GM19239 (cell line): ENCODE results near the gene GIMAP7.

ENCODE experiments used
- DNase-seq: peaks from one replicate; pipeline ENCODE4 v3.0.0; 2011; ENCODE audit warnings: low spot score; ENCODE audit not compliant: insufficient read length
- FAIRE-seq: peaks from 2 replicates; lab custom pipeline; 2011; peaks lifted over from hg19 to GRCh38; lab: Jason Lieb, UNC

The GIMAP7 gene

DNA sequence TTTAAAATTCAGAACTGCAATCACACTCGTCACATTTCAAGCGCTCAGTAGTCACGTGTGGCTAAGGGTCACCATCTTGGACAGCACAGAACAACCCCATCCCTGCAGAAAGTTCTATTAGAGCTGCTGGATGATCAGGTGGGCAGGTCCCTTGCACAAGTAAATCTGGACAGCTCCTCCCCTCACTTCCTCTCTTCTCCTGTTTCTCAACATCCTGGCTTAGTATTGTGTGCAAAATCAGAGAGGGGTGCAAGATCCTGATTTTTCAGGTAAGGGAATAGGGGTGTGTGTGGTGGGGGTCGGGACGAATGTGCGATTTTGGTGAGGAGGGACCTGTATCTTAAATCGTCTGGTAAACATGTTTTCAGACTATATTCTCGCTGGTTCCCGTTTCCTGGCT, 52.5 kb downstream of the GIMAP7 start, which contains the start of gene GIMAP4:
Gene GIMAP4, plus strand, starts transcription at position 222 of the 400 bp plus-strand sequence. CDS start 2,512 bp downstream, outside the sequence.
- FAIRE-seq (no peak), DNase-seq (no peak)

DNA sequence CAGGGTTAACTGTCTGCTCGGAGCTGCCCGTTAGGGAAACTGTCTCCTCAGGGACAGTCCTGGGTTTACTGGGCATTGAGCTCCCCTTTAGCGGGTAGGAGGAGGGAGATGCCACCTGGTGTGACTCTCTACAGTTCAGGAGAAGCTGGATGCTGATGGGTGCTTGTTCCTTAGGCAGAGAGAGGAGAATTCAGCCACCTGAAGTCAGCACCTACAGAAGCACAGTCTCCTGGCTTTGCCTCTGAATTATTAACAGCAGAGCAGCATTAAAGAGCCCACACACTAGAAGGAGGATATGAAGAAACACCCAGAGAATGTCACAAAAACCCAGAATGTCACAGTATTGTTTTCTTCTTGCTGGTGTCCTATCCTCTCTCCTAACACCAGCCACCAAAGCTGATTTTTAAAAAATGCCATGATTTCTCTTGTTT, 53.2 kb downstream of the GIMAP7 start:
- FAIRE-seq (no peak), DNase-seq (no peak)

DNA sequence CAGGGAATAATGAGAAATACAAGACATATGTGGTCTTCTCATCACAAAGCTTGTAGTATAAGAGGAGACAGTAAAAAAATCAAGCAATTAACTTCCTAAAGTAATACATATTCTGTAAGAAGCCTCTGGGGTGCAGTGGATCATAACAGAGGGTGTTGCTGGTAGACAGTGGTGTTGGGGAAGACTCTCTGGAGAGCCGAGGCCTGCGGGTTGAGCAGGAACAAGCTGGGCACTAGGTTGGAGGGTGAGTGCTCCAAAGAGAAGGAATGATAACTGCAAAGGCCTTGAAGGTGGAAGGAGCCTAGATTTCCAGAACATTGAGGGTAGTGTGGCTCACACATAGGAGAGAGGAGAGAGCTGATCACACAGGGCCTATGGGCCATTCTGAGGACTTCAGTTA, 54.0 kb downstream of the GIMAP7 start:
- no peak for DNase-seq

DNA sequence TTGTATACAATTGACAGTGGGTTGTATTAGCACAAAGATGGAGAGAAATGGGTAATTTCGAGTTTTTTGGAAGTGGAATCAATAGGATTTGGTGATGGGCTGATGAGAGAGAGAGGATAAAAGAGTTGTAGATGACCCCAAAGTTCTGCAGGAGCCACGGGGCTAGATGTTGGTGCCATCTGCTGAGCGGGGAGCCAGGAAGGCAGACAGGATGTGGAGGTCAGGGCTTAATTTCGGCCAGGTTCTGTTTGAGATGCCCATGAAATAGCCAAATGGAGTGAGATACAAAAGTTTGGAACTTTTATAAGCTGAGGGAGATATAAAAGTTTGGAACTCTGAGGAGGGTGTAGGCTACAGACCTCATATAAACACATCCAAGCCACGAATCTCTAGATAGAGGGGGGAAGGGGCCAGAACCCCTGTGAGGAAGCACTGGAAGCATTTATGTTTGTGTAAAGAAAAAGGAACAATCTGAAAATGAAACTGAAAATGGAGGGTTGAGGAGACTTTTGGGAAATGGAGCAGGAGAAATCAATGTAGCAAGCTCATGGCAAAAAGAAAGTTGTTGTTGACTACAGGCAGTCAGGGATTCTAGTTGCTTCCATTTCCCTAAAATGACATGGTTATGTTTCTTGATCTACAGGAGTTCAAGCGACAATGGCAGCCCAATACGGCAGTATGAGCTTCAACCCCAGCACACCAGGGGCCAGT, 54.7 kb downstream of the GIMAP7 start:
- FAIRE-seq (no peak), DNase-seq (no peak)

More for the DNA sequence above, 54.0 kb downstream of the GIMAP7 start:
- no peak for FAIRE-seq
